HG03442 (cell line): Measurements from ENCODE around the gene DCP2.

Experiments
- ATAC-seq: cut with Tn5 transposase; IDR thresholded peaks from one replicate; pipeline ENCODE4 v1.9.1; 2021; ENCODE audit warnings: mild to moderate bottlenecking, moderate library complexity; ENCODE audit not compliant: unreplicated experiment

The DCP2 gene

DNA sequence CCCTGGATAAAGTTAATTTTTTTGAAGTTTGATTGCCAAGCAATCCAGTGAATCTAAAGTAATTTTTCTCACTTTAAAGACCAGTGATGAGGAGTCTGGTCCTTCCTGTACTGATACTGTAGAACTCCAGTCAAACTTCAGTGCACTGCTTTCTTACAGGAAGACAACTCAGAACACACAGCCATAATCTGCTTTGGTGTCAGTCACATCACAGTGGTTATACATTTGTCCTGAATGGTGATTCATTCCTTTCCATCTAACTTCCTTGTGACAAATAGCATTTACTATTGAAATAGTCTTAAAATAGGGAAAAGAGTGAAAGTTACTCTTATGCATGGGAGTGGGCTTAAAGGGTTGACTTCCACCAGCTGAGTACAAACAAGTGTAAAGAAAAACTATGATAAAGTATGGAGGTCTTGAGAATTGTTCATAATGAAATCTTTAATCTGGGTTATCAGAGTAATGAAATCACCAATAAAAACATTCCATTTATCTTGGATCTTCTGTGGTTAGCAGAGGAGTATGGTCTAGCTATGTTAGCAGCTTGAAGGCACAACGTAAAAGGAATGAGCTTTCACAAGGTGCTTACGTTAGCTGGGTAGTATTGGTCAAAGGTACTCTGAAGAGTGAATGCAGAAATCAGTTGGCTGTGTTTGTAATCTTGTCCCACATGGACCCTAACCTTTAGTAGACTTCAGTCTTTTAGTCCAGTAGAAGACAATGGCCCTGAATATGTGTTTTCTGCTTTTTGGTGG is 41.5 kb downstream of the DCP2 start:
- no peak for ATAC-seq

GRCh38 chr5:113020461-113021273 is 44.1 kb downstream of the DCP2 start:
- ATAC-seq, result no peak

DNA sequence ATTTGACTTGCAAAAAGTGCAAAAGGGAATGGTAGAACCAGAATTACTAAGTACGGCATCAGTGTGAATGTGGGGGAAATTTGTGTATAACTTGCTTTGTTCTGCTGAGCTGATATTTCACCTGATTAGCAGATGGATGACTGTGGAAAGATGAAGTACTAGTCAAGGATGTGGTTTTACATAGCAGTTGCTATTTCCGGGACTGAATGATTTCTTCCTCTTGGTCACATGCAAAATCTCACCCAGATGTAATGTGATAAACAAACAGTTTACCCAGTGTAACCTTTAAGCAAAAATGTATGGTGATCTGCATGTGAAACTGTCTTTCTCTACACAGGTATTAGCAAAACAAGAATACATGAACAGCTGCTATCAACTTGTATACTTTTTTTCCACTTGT is 46.1 kb downstream of the DCP2 start:
- peak; percentile 63 for ATAC-seq

DNA sequence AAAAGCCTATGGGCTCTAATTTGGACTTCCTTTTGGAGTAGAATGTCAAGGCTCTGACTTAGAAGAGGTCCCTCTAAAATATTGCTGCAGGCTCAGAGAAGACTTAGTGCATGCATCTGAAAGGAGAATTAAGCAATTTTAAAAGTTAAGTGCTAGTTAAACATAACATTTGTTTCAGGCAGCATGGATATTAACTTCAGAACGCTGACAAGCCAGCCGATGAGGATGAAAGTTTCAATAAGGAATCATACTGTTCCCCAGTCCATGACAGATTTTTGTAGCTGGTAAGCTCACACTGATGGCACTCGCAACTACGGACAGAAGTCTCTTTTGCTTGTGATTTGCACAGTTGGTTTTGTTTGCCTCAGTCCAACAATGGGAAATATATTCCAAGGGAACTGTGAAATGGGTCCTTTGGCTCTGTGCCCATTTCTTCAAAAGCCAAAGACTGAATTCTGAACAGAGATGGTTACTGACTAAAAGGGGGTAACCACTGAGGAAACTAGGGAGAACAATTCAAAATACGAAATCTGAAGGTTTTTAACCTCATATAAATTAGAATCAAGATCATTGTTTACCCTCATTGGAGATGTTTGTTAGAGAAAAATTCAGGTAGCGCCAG is 47.6 kb downstream of the DCP2 start:
- no peak for ATAC-seq

- ATAC-seq, result no peak
These were observed 49.0 kb downstream of the DCP2 start for GRCh38 chr5:113025596-113025995.

DNA sequence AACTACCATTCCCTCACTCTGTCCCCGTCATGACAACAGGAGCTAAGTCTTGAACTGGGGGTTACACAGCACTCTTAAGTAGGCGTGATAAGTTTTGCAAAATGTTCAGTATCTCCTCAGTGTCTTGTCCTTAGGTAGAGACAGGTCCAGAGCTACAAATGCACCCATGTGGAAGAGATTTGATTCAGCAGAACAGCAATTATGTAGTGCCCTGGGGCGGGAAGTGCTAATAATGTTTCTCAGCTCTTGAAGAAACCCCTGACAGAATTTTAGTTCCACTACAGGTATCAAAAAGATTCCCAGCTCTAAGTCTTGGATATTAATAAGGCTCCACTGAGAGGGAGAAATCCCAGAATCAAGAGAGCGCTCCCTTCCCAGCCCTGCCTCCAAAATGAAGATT is 49.6 kb downstream of the DCP2 start:
- no peak for ATAC-seq

GRCh38 chr5:113027015-113027414 is 50.4 kb downstream of the DCP2 start:
- ATAC-seq, result no peak

- ATAC-seq, result no peak
These were observed 50.8 kb downstream of the DCP2 start for GRCh38 chr5:113027431-113027830.

DNA sequence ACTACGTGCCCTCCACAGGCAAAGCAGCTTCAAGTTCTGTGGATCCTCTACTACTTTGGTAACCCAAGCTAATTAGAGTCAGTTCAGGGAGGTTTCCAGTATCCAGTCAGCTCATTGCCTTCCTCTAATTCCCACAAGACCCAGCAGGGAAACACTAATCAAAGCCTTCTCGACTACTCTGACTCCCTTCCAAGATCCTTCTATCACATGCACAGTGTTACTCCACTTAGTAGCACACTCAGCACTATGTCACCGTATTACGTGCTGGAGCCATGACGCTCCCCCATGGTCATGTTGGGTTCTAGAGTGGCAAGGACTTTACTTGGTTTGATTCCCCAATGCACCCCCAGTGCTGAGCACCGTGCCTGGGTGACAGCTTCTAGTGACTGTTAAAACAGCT is 53.0 kb downstream of the DCP2 start:
- ATAC-seq, result no peak

DNA sequence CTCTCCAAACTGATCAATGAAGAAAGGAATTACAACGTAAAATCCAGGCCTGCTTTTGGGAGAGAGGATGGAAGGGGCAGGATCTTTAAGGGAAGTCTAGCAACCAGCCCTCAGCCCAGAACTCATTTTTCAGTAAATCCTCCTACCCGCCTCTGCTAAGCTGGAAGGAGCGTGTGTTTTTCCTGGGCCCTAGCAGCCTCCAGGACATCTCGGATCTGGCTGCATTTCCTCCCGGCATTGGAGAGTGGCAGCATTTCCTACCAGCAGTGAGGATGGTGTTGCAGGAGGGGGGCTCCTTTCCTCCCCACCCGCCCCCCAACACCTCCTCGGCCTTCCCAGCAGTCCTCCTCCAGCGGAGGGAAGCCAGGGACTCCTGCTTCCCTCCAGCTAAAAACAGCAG is 54.5 kb downstream of the DCP2 start:
- ATAC-seq, result no peak

DNA sequence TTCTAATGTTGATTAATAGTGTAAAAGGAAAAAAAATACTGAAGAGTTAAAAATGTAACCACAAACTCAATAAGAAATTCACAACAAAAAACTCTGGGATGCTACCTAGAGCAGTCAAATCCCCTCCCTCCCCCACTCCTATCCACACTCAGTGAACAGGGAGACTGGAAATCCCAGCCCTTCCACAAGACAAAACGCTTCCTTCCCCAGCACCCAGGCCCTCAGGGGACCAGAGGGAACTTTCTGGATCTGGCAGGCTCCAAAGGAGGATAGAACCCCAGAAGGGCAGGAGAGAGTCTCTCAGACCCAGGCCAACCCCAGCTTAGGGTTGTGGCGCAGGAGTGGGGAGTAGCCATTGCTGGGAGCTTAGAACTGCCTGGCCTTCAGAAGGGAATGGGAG is 55.0 kb downstream of the DCP2 start:
- ATAC-seq, result no peak

GRCh38 chr5:113034182-113034773 is 57.7 kb downstream of the DCP2 start:
- ATAC-seq, result no peak

- ATAC-seq, result no peak
These were observed 58.5 kb downstream of the DCP2 start for GRCh38 chr5:113035096-113035495.

DNA sequence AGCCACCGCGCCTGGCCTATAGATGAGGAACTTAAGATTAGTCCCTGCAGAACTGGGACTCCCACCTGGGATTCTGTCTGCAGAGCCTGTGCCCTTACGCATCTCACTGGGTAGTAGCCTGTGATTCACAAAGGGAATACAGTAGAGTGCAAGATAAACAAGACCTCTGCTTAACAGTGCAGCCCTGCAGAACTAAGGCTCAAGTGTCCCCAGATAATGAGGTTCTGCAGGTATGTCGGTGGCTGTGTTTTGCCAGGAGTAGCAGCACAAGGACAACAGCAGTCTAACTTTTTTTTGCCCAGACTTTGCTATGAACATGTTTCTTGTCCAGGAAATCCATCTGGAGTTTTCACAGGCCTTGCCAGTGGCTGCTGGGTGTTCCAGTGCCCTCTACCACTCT is 59.7 kb downstream of the DCP2 start:
- no peak for ATAC-seq

DNA sequence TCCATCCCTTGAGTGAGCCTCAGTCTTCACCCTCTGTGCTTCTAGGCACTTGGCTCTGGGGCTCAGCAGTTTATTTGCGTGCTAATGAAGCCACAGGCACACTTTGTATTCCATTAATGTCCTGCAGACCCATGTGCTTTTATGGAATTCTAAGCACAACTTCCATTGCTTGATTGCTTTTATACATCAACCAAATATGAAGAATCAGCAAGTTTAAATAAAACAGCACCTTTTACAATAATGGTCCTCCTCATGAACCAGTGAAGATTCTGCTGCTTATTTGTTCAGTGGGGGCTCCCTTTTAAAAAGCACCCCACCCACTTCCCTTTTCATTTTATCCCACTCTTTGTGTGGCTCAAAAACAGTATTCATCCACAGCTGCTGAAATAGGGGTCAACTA is 60.2 kb downstream of the DCP2 start:
- no peak for ATAC-seq

GRCh38 chr5:113038136-113038535 is 61.5 kb downstream of the DCP2 start:
- ATAC-seq, result no peak

- no peak for ATAC-seq
These were observed 62.1 kb downstream of the DCP2 start for GRCh38 chr5:113038714-113039113.

DNA sequence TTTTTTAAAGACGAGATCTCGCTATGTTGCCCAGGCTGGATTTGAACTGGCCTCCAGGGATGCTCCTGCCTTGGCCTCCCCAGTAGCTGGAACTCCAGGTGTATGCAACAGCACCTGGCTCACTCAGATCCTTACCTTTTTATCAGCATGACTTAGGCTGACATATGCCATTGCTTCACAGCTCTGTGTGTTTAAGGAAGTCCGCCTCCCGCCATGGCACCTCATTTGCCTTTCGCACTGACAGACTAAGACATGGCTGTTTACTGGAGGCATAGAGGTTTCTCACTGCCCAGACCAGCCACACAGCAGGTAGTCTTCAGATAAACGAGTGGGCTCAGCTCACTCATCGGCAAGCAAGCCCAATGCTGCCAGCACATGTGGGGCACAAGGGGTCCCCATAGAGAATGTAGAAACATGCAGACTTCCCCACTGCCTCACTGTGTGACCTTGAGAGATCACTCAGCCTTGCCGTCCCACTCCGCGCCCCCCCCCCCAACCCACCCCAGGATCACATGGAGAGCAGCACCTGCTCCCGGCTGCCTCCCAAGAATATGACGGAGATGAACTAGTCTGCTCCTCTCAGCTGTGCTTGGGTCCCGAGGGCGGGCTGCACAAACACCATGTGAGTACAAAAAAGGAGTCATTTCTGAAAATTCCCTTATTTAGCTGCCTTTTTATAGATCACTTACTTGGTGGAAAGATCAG is 62.8 kb downstream of the DCP2 start:
- ATAC-seq, result no peak

GRCh38 chr5:113039934-113040285 is 63.3 kb downstream of the DCP2 start:
- no peak for ATAC-seq

GRCh38 chr5:113040672-113041260 is 64.2 kb downstream of the DCP2 start:
- no peak for ATAC-seq
